GM19193 (cell line): Measurements from ENCODE around the gene TNFSF11.

Experiments
- POLR2A ChIP-seq: IDR thresholded peaks from 4 replicates; pipeline ENCODE4 v1.6.1; 2011; ENCODE audit not compliant: insufficient read depth, insufficient read length; ENCODE audit errors: extremely low read depth

Gene TNFSF11

DNA sequence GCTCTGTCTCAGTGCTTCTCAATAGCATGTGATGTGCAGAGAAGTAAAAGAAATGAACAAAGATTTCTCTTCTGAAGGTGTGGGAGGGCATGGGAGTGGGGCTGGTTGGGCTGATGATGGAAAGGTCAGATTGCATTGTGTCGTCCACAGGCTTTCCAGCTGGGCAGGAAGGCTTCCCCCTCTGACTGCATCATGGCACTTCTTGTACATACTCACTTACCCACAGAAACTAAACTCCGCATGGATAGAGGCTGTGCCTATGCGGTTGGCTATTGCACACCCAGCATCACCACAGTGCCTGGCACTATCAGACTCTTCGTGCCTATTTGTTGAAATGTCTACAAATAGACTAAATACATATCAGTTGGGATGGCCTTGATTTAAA lies 24.4 kb upstream of the TNFSF11 start:
- TF ChIP-seq POLR2A: no peak

DNA sequence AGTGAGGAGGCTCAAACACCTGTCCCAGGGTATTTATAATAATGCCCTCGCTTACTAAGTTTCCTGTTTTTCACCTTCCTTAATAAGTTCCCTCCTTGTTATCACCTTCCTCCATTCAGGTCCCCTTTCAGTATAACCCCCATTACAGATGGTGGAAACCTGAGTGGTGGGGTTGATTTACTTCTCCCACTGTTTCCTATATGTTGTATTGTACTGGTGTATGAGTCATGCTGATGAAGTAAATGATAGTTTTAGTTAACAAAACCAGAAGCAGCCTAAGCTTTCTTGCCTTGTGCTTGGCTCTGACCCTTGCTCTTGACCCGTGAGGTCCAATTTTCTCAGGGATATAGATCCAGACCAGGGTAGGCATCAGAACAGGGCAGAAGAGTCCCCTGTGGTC lies 22.3 kb upstream of the TNFSF11 start:
- no peak for TF ChIP-seq POLR2A

DNA sequence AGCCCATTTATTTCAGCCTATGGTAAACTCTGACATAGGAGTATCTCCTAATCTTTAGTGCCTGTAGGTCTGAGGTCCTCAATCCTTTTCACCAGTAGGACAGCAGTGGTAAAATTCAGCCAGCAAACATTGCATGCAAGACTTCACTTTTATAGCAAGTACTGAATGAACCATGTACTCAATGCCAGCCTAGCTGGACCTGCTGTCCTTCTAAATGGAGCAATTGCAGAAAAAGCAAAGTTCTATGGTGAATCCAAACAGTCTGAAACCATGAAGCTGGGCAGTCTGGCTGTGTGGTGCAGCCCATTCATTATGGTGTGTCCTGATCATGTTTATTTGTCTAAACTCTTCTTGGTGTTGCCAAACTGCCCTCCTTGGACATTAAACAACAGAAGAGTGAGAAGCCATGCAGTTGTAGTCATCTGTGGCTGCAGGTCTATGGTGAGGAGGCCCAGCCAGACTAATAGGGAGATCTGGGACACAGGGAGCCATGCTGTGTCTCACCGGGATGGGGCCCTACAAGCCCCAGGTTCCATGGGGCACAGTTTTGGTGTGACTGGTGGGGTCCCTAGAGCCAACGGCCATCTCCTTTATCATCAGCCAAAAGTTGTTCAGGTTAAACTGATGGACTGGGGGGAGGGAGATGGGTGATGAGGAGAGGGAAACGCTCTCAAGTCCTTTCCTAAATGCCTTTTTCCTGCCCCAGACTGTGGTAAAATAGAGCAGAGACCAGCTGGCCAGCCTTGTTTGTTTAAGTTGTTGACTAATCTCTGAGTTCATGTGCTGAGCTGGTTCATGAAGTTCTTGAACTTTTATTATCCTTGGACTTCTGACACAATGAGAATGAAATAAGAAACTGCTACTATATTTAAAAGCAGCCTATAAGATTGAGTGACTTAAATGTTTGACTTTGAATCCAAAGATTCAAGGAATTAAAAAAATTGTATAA lies 20.6 kb upstream of the TNFSF11 start:
- TF ChIP-seq POLR2A: no peak

DNA sequence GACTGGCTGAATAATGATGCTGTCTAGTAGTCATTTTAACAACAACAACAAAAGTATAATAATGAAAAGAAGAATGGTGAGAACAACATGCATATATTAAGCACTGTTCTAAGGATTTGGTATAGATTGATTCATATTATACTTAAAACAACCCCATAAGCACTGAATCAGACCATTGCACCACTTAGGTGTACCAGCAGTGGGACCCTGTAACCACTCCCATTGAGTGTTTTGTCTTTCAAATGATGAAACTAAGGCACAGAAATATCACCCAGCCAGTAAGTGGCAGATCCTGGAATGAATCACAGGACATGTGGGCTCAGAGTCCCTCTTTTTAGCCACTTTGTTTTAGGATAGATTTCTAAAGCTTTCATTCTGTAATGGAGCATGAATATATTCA lies 14.9 kb upstream of the TNFSF11 start:
- no peak for TF ChIP-seq POLR2A

DNA sequence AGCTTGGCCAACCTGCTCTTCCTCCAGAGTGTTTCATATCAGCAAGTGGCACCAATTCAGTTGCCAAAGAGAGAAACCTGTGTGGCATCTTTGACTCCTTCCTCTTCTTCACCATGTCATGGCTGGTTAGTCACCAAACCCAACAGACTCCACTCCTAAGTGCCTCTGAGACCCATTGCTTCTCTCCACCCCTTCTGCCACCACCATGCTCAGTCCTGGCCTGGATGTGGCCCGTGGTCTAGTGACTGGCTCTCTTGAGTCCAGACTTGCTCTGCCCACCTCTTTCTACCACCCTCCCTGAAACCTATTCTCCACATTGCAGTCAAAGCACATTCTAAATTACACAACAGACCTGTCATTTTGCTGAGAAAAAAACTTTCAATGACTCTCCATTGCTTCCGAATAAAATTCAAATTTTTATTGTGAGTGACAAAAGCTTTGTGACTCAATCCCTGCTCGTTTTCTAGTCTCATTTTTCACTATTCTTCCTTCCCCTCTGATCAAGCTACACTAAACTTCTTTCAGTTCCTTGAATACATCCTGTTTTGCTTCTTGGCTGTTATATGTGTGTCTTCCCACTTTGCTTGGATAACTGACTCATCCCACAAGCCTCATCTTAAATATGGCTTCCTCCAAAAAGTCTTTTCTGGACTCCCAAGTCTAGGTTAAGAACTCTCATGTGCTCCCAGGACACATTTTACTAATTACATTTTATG lies 12.0 kb upstream of the TNFSF11 start:
- TF ChIP-seq POLR2A: no peak

DNA sequence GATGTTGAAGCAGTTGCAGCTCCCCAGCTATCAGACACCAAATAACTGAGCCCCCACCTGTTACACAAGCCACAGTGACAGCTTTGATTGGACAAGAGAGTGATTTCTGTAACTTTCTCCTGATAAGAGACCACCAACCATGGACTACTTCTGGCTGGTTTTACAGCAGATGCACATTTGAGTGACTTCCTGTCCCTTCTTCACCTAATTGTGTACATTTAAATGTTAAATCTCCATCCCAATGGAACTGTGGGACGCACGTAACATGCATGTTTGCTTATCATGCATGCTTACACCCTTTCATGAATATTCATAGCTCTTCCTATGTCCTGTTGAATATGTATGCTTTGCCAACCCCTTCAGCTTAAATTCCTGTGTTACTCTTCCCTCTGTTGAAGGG lies 6.0 kb upstream of the TNFSF11 start:
- no peak for TF ChIP-seq POLR2A

DNA sequence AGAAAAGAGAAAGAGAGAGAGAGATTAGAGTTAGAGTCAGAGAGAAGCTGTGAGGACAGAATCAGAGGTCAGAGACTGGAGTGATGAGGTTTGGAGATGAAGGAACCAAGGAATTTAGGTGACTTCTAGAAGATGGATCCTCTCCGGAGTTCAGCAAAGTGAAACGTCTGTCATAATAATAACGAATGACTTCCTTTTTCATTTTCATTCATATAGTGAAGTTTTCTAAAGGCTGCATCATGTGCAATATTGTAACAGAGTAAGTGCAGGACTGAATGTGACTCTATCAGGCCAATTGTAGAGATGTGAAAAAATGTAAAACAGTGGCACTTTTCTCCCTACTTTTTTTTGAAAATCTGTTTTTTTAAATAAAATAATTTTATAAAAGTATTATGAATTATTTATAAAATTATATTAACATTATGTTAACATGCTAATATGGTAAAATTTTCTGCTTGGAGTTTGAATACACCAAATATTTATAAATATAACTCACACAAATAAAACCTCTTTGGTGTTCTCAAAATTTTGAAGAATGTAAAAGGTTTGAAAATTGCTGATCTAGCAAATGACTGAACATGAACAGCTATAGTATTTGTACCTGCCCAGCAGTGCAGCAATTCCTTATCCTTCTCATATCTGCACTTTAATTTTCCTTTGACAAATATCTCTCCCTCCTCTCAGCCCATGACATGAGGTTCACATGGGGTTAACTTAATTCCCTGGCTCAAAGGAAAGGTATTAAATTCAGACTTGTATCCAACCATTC lies 4.2 kb upstream of the TNFSF11 start:
- no peak for TF ChIP-seq POLR2A

DNA sequence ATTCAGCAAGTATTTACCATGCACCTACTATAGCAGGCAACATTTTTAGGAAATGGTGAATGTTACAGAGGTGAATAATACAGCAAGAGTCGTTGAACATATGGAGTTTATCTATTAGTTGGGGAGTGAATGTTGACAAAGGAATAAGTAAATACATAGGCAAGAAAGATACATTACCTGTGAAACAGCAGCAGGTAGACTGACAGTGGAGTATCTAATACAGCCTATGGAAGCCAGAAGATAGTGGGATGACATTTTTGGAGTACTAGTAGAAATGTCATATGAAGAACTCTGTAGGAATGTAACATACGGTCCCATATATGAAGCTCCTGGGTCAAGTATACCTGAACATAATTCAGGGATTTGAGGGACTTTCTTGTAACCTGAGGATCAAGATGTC lies 2.1 kb upstream of the TNFSF11 start:
- no peak for TF ChIP-seq POLR2A

DNA sequence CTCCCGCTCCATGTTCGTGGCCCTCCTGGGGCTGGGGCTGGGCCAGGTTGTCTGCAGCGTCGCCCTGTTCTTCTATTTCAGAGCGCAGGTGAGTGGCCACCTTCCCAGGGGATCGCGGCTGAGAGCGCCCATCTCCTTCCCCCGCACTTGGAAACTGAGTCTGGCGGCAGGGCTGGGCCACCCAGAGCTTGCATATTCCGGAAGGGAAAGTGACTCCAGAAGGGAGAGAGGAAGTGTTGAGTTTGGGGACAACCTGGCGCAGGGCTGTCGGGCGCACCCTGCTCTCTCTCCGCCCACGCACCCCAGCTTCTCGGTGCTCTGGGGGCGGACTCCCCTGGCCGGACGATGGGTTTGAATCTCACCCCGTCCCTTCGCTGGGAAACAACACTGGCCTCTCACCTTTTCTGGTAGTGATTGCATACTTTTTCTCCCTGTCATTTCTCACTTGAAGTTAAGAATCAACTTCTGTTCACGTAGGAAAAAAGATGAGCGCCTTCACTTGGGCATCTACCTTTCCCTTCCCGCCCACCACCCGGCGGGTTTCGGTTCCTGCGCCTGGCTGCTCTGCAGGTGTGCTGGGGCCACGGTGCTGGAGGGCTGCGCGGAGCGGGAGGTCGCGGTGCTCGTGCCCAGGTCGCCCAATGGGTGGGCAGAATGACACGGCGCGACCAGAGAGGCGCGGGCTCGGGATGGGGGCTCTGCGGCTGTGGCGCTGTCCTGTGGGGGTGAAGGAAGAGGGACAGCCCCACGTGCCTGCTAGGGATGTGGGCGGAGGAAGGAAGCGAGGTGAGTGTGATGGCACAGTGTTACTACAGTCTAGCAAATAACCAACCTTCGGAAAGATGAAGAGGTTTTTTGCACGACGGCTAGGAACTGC lies 721 bp downstream of the TNFSF11 start:
- TF ChIP-seq POLR2A: peak; percentile 49

DNA sequence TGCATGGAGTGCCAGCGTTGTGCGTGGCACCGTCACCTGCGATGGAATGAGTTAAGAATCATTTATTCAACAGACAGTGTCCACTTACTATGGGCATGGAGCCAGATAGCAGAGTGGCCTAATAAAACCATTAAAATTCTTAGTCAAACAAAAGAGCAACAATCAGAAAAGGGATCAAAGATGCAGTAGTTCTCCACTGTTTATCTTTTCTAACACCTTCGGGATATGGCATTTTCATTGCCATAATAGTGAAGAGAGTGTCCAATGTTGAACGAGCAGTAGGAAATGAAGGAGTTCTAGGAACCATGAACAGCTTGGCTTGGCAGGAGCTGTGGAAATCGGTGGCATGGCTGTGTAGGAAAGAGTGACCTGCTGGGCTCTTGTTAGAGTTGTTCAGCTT lies 2.0 kb downstream of the TNFSF11 start:
- TF ChIP-seq POLR2A: no peak

DNA sequence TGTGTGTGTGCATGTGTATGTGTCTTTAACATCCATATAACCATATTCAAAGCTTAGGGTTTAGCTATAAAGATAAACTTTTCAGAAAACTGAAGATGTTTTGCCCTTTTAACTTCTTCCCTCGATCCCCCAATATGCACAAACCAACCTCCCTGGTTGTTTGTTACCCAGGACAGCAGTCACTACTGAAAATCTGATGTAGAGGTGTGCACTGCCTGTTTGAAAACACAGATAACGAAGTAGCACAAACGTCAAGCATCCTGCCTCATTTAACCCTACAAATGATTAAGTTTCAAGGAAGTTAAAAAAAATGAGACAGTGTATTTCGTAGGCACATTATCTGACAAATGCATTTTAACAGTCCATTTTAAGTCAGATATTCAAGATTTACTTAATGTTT lies 3.6 kb downstream of the TNFSF11 start:
- TF ChIP-seq POLR2A: no peak

DNA sequence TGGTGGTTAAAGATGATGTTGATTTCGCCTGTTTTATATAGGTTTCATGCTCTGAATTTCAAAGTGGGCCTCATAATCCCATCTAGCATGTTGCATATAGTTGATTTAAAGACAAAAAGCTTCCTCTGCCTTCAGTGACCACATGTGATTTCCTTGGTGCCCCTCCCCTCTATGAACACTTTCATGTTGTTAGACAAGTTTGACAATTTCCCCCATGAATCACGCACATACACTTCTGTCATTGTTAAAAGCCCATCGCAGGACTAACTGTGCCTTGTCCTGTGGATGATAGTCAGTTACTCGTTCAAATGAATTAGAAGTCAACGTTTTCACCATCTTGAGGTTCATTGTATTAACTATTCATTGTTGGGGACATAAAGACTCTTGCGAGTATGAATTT lies 6.7 kb downstream of the TNFSF11 start:
- TF ChIP-seq POLR2A: no peak

DNA sequence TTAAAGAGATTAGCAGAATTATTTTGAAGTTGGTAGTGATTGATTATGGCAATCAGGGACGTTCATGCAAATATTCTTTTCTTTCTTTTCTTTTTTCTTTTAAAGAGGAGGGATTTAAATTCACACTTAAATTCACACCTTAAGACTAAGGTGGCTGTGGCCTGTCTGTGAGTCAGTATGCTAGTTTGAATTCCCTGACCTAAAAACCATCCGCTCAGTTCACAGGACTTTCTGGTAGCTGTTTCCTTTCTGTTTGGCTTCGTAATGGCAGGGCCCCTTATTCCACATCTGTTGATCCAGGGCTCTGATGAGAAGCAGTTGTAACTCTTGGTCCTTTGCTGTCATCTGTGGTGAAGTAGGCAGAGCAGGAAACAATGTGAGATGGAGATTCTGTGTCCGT lies 7.5 kb downstream of the TNFSF11 start:
- no peak for TF ChIP-seq POLR2A

DNA sequence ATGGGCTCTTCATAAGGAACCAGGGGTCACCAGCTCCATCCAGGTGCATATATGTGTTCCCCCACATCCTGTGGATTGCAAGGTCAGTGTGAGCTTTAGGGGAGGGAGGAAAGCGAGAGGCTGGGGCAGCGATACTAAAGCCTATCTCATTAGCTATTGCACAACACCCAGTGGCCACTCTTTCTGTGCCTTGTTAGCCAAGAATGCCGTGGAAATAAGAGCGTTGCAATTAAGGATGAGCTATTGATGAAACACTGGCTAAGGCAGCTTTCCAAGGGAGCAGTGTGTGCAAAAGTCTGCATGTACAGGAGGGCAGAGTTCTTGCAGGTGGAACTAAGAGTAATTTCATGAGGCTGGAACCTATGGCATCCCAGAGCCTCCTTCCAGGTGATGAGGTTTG lies 17.6 kb downstream of the TNFSF11 start:
- no peak for TF ChIP-seq POLR2A
